CD4-positive, alpha-beta memory T cell (primary cell): ENCODE results near the gene HIP1. TPM values are rescaled to one million over a fixed set of nuclear protein-coding genes. Genes with fewer than 3 reads are reported as not detected.
A peak's percentile ranks its signal among the peaks of the same experiment; 100 is the strongest.

Experiments
- CTCF ChIA-PET: fragments of 350-600 bp; sonication (Branson Sonifier 250); formaldehyde crosslinking; loops from one replicate; lab custom pipeline; 2021; ENCODE audit warnings: inconsistent platforms; ENCODE audit not compliant: partially characterized antibody; lab: Charles Lee
- POLR2A ChIA-PET: fragments of 350-600 bp; sonication (Branson Sonifier 250); formaldehyde crosslinking; loops from one replicate; lab custom pipeline; 2021; ENCODE audit not compliant: partially characterized antibody; lab: Charles Lee
- DNase-seq, 5 donors: peaks; one replicate each; pipeline versions ENCODE4 v3.0.0 to v3.0.0-alpha.2; 2020 to 2022; ENCODE audit warnings: mixed read lengths in 1 of 5
- H3K27ac ChIP-seq: one replicate; pipeline ENCODE4 v1.7.0; 2013; ENCODE audit warnings: low read depth, low read length
- H3K27me3 ChIP-seq: 2 replicates; pipeline ENCODE4 v1.7.0; 2013; ENCODE audit warnings: mild to moderate bottlenecking, low read length, moderate library complexity; ENCODE audit not compliant: insufficient read depth
- H3K36me3 ChIP-seq: 2 replicates; pipeline ENCODE4 v1.7.0; 2013; ENCODE audit warnings: mild to moderate bottlenecking, low read length, moderate library complexity; ENCODE audit not compliant: insufficient read depth
- H3K4me1 ChIP-seq: 2 replicates; pipeline ENCODE4 v1.7.0; 2013; ENCODE audit warnings: mild to moderate bottlenecking, low read length, moderate library complexity; ENCODE audit not compliant: insufficient read depth
- H3K4me3 ChIP-seq, 2 donors: one replicate each; pipeline ENCODE4 v1.7.0; 2013; ENCODE audit warnings: low read length in 2 of 2, mild to moderate bottlenecking in 1 of 2
- H3K9me3 ChIP-seq, 2 donors: one replicate each; pipeline ENCODE4 v1.7.0; 2013; ENCODE audit warnings: low read length in 2 of 2, control low read depth in 1 of 2; ENCODE audit not compliant: control insufficient read depth in 1 of 2
- H3K27ac Mint-ChIP-seq, 7 donors: one replicate each; pipeline ENCODE4 v1.8.0; 2020 to 2021; ENCODE audit warnings: mixed read lengths in 7 of 7, mild to moderate bottlenecking in 6 of 7, inconsistent platforms in 3 of 7, moderate library complexity in 3 of 7
- H3K27me3 Mint-ChIP-seq, 2 donors: one replicate each; pipeline ENCODE4 v1.8.0; 2020 to 2021; ENCODE audit warnings: mixed read lengths in 2 of 2
- H3K36me3 Mint-ChIP-seq, 2 donors: one replicate each; pipeline ENCODE4 v1.8.0; 2020 to 2021; ENCODE audit warnings: mixed read lengths in 2 of 2, inconsistent platforms in 1 of 2, mild to moderate bottlenecking in 1 of 2
- H3K4me1 Mint-ChIP-seq, 4 donors: one replicate each; pipeline ENCODE4 v1.8.0; 2020 to 2021; ENCODE audit warnings: mixed read lengths in 4 of 4, mild to moderate bottlenecking in 1 of 4
- H3K4me3 Mint-ChIP-seq, 8 donors: one replicate each; pipeline ENCODE4 v1.8.0; 2020 to 2021; ENCODE audit warnings: mixed read lengths in 8 of 8, mild to moderate bottlenecking in 7 of 8, moderate library complexity in 6 of 8, inconsistent platforms in 3 of 8
- H3K9me3 Mint-ChIP-seq, 8 donors: one replicate each; pipeline ENCODE4 v1.8.0; 2020 to 2021; ENCODE audit warnings: mixed read lengths in 8 of 8, mild to moderate bottlenecking in 5 of 8, inconsistent platforms in 3 of 8, moderate library complexity in 1 of 8
- intact Hi-C: fragments of 100-400 bp; cut with micrococcal nuclease; formaldehyde crosslinking; loops from one replicate; pipeline ENCODE4 v1.15.1; 2023
- polyA plus RNA-seq, 2 donors: library from polyadenylated mRNA; unstranded; fragments of 300-500 nt; fragmentation: Illumina TruSeq; gene quantifications; one replicate each; pipeline ENCODE4 v1.2.3, GENCODE V29; 2021
- total RNA-seq, 2 experiments: library from RNA; stranded (reverse); gene quantifications; one replicate each; pipeline ENCODE4 v1.2.3, GENCODE V29; 2021

HIP1 gene
- total and polyA plus RNA-seq, 4 experiments from 2014 or later, result 2.2 to 3.5 (median 3.1) TPM; not detected in 1

DNA sequence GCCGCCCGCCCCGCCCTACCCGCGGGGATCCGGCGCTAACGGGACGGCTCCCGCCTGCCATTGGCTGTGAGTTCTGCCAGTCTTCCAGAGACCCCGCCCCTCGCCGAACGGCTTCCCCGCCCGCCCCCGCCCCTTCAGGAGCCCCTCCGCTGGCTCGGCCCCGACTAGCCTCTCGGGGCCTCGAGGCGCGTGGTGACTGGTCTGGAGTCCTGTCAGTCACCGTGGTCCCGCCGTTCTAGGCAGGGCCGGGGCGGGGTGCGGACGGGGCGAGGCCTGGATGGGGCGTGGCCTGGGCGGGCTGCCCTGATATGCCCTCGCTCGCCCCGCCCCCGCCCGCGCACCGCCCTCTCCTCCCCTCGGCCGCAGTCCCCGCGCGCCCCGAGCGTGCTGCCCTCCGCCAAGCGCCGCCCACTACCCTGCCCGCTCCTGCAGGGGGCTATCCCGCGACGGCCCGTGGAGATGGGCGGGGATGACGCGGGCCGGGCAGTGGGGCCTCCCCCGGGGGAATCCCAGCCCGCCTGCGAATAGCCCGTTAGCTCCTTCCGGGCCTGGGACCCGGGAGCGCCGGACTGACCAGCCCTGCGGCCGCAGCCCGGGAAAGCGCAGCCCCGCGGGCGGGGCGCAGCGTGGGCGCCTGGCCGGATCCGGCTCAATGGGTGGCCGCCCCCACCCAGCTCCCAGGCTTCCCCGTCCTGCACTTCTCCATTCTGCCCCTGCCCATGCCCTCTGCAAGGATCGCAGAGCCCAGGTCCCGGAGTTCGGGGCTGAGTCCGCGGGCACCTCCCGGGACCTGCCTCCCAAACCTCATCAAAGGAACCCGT is 444 bp upstream of the HIP1 start:
- Mint-ChIP-seq H3K27me3 (peaks cover 1% of the 10 kb centered on the region in 2 donors), H3K27ac (peak overlapping the region; percentile 94 to 99 (median 98)), H3K4me3 (peak overlapping the region; percentile 97 to 100 (median 98)), H3K36me3 (peaks cover 0 to 1% of the 10 kb centered on the region in 2 donors), H3K9me3 (no peaks in the 10 kb centered on the region), H3K4me1 (peaks cover 7 to 21% (median 13%) of the 10 kb centered on the region in 4 donors)
- intact Hi-C loops, result loop anchor here (1.0 to 2.0 kb wide), 3 partner anchors 23 to 210 kb away; partner anchors contain the start of gene POR
- Histone ChIP-seq H3K27me3 (no peaks in the 10 kb centered on the region), H3K4me1 (peaks cover 18% of the 10 kb centered on the region), H3K36me3 (no peaks in the 10 kb centered on the region), H3K4me3 (peak overlapping the region; percentile 19 to 97), H3K27ac (peak overlapping the region; percentile 79), H3K9me3 (no peaks in the 10 kb centered on the region)
- CTCF ChIA-PET, result interaction anchor here (2.2 kb wide), 1 partner anchor 23 kb away, joined by 10 read pairs; no protein-coding TSS in a partner anchor
- peak; percentile 99 for DNase-seq
- POLR2A ChIA-PET, result interaction anchor here (0.8 to 3.2 kb wide), 5 partner anchors 11 to 666 kb away, joined by 3 to 24 read pairs (median 5); partner anchors contain the start of genes MDH2, POR and STYXL1

GRCh38 chr7:75737856-75738603 is 711 bp downstream of the HIP1 start:
- Histone ChIP-seq H3K36me3 (no peaks in the 10 kb centered on the region), H3K9me3 (no peaks in the 10 kb centered on the region), H3K4me1 (peaks cover 18% of the 10 kb centered on the region), H3K4me3 (peak overlapping the region; percentile 76 to 97), H3K27ac (peak overlapping the region; percentile 79), H3K27me3 (no peaks in the 10 kb centered on the region)
- POLR2A ChIA-PET, result interaction anchor here (1.7 to 3.2 kb wide), 2 partner anchors 10 to 177 kb away, joined by 8 to 24 read pairs; partner anchors contain the start of gene POR
- CTCF ChIA-PET, result no interaction called here
- DNase-seq, result peak in 1 of 5 donors; percentile 15
- peaks cover 0 to 1% of the 10 kb centered on the region in 2 donors for H3K36me3 Mint-ChIP-seq
- no peaks in the 10 kb centered on the region for H3K9me3 Mint-ChIP-seq
- peaks cover 1% of the 10 kb centered on the region in 2 donors for H3K27me3 Mint-ChIP-seq
- intact Hi-C loops, result loop anchor here (2.0 kb wide), 2 partner anchors 177 to 209 kb away; partner anchors contain the start of gene POR
- H3K4me1 Mint-ChIP-seq, result peaks cover 7 to 21% (median 13%) of the 10 kb centered on the region in 4 donors
- peak overlapping the region; percentile 88 to 99 (median 91) for H3K4me3 Mint-ChIP-seq
- peak overlapping the region; percentile 55 to 93 (median 88) for H3K27ac Mint-ChIP-seq

DNA sequence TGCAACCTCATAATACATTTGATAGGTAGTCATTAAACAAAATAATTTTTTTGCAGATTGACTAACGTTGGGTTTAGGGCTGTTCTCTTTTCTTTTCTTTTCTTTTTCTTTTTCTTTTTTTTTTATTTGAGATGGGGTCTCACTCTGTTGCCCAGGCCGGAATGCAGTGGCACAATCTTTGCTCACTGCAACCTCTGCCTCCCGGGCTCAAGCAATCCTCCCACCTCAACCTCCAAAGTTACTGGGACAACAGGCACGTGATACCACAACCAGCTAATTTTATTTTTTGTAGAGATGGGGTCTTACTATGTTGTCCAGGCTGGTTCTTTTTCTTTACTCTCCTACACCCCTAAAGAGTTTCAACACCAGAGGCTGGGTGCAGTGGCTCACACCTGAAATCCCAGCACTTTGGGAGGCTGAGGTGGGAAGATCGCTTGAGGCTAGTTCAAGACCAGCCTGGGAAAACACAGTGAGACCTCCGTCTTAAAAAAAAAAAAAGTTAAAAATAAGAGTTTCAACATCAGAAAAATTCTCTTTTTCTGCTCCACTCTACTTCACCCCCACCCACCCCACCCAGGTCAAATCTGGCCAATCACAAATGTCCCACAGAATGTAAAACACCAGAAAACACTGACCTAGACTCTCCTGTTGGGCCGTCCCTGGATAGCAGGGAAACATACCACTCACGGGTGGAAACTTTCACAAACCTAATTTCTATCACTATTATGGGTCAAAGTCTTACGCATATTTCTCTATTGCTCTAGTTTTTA is 3.0 kb downstream of the HIP1 start:
- Mint-ChIP-seq H3K27me3 (peaks cover 1% of the 10 kb centered on the region in 2 donors), H3K27ac (no peak overlapping the region), H3K9me3 (no peaks in the 10 kb centered on the region), H3K4me1 (peaks cover 4 to 17% (median 9%) of the 10 kb centered on the region in 4 donors), H3K4me3 (no peak overlapping the region), H3K36me3 (peaks cover 0 to 1% of the 10 kb centered on the region in 2 donors)
- intact Hi-C loops, result no loop called here
- ChIA-PET POLR2A (interaction anchor here (1.0 kb wide), 1 partner anchor 8 kb away, joined by 3 read pairs; no protein-coding TSS in a partner anchor), CTCF (no interaction called here)
- Histone ChIP-seq H3K27ac (no peak overlapping the region), H3K36me3 (no peaks in the 10 kb centered on the region), H3K4me1 (peaks cover 18% of the 10 kb centered on the region), H3K27me3 (no peaks in the 10 kb centered on the region), H3K4me3 (no peak overlapping the region), H3K9me3 (no peaks in the 10 kb centered on the region)
- no peak for DNase-seq

- intact Hi-C loops, result no loop called here
- CTCF ChIA-PET, result interaction anchor here (1.3 kb wide), 1 partner anchor 14 kb away, joined by 3 read pairs; no protein-coding TSS in a partner anchor
- no peaks in the 10 kb centered on the region for H3K9me3 ChIP-seq
- no peak overlapping the region for H3K4me3 ChIP-seq
- Mint-ChIP-seq H3K4me1 (peaks cover 6 to 17% (median 12%) of the 10 kb centered on the region in 4 donors), H3K36me3 (peaks cover 0 to 1% of the 10 kb centered on the region in 2 donors), H3K27ac (no peak overlapping the region), H3K4me3 (no peak overlapping the region), H3K9me3 (no peaks in the 10 kb centered on the region), H3K27me3 (peaks cover 1% of the 10 kb centered on the region in 2 donors)
- H3K27me3 ChIP-seq, result no peaks in the 10 kb centered on the region
- POLR2A ChIA-PET, result no interaction called here
- peaks cover 19% of the 10 kb centered on the region for H3K4me1 ChIP-seq
- no peak for DNase-seq
- no peaks in the 10 kb centered on the region for H3K36me3 ChIP-seq
- no peak overlapping the region for H3K27ac ChIP-seq
Observed at GRCh38 chr7:75734586-75735458, 3.9 kb downstream of the HIP1 start.

DNA sequence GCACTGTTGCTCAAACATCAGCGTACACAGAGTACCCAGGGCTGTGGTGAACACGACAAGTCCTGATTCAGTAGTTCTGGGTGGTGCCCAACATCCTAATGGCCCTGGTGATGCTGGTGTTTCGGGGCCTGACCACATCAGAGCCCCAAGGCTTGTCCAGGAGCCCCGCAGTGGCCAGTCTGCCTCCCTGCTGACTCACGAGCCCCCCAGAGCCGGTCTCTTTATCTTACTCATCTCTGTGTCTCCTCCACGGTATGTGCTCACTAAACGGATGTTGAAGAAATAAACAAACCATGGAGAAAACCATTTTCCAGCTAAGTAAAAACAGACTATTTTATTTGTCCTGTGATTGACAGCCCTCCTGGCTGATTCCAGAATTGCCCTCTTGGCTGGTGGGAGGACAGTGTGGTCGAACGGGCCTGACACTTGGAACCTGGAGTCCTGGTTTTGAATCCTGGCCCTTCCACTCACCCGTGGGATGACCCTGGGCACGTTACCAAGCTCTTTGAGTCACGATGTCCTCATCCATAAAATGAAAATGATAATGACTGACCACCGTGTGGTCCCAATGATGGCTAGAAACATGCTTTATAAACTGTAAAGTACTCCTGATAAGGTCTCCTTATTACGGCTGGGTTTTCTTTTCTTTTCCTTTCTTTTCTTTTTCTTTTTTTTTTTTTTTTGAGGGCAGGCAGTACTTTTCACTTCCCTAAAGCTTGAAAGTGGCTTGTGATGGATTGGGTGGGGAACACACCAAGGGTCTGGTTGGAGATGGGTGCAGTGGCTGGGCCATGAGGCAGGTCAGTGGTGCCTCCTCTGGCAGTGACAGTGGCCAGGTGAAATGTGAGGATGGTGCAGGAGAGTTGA is 5.7 kb downstream of the HIP1 start:
- no peaks in the 10 kb centered on the region for H3K36me3 Mint-ChIP-seq
- H3K36me3 ChIP-seq, result no peaks in the 10 kb centered on the region
- H3K27me3 Mint-ChIP-seq, result peaks cover 0 to 1% of the 10 kb centered on the region in 2 donors
- intact Hi-C loops, result no loop called here
- no peaks in the 10 kb centered on the region for H3K27me3 ChIP-seq
- DNase-seq, result no peak
- H3K4me1 ChIP-seq, result peaks cover 27% of the 10 kb centered on the region
- H3K27ac Mint-ChIP-seq, result peak overlapping the region in 3 of 7 donors; percentile 11 to 63 (median 38)
- no peaks in the 10 kb centered on the region for H3K9me3 Mint-ChIP-seq
- ChIA-PET POLR2A (no interaction called here), CTCF (no interaction called here)
- peaks cover 13 to 27% (median 21%) of the 10 kb centered on the region in 4 donors for H3K4me1 Mint-ChIP-seq
- H3K4me3 Mint-ChIP-seq, result no peak overlapping the region
- H3K4me3 ChIP-seq, result no peak overlapping the region
- no peak overlapping the region for H3K27ac ChIP-seq
- H3K9me3 ChIP-seq, result no peaks in the 10 kb centered on the region
